ENCODE data around the gene SF3A2.

DNA sequence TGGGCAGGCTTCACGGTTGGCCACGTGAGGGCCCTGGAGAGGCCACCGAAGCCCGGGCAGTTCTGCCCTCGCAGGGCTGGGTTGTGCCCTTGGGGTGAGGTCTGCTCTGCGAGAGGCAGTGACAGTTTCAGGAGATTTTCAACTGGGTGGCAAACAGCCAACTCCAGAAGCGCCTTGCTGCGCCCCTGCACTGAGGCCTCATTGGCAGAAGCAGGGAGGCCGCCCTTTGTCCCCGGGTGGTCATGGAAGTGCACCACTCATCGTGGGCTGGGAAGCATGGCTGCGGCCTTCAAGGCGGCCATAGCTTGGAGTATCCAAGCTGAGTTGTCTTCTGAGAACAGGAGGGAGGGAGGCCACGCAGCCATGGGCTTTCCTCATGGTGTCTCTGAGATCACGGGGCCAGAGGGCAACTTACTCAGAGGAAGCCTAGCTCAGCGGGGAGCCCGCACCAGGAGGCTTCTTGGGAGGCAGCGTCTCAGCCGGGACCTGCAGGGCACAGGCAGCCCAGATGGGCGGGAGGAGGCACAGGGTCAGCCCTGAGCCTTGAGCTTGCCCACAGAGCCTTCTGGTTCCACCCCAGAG lies 15.3 kb upstream of the SF3A2 start:
- TF ChIP-seq, protein P1, sequence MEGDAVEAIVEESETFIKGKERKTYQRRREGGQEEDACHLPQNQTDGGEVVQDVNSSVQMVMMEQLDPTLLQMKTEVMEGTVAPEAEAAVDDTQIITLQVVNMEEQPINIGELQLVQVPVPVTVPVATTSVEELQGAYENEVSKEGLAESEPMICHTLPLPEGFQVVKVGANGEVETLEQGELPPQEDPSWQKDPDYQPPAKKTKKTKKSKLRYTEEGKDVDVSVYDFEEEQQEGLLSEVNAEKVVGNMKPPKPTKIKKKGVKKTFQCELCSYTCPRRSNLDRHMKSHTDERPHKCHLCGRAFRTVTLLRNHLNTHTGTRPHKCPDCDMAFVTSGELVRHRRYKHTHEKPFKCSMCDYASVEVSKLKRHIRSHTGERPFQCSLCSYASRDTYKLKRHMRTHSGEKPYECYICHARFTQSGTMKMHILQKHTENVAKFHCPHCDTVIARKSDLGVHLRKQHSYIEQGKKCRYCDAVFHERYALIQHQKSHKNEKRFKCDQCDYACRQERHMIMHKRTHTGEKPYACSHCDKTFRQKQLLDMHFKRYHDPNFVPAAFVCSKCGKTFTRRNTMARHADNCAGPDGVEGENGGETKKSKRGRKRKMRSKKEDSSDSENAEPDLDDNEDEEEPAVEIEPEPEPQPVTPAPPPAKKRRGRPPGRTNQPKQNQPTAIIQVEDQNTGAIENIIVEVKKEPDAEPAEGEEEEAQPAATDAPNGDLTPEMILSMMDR (IDR thresholded peaks at IDR 0.05; ENCODE audit: low read length): no peak
- TF ChIP-seq EZH2 (IDR thresholded peaks at IDR 0.05; ENCODE audit: borderline replicate concordance, low read length): no peak
